ENCODE measurements around the gene SLC22A14.

The SLC22A14 gene

GRCh38 chr3:38335263-38335662 lies 53.2 kb downstream of the SLC22A14 start:
- TF ChIP-seq CTCF (IDR thresholded peaks at IDR 0.05; ENCODE audit: insufficient read depth, low read length) (no peak), SPI1 (IDR thresholded peaks at IDR 0.05; ENCODE audit: borderline replicate concordance, low read depth) (no peak), GABPA (IDR thresholded peaks at IDR 0.05; ENCODE audit: low read depth) (no peak), POLR2AphosphoS5 (IDR thresholded peaks at IDR 0.05; ENCODE audit: low read depth) (no peak), REST (IDR thresholded peaks at IDR 0.05; ENCODE audit: insufficient replicate concordance, low read depth) (no peak)
- no peak for DNase-seq (ENCODE audit: low read depth in 1 of 2, low spot score in 1 of 2)
- Histone ChIP-seq H3K27ac (replicated peaks) (no peak overlapping the region), H3K4me3 (replicated peaks; ENCODE audit: insufficient read depth, low read length) (no peak overlapping the region), H3K27me3 (ENCODE audit: insufficient read depth, poor library complexity, severe bottlenecking) (no peaks in the 10 kb centered on the region)

GRCh38 chr3:38337703-38338102 lies 55.6 kb downstream of the SLC22A14 start:
- Histone ChIP-seq H3K27me3 (ENCODE audit: insufficient read depth, poor library complexity, severe bottlenecking) (no peaks in the 10 kb centered on the region), H3K4me3 (replicated peaks; ENCODE audit: insufficient read depth, low read length) (no peak overlapping the region), H3K27ac (replicated peaks) (no peak overlapping the region)
- no peak for TF ChIP-seq GABPA (IDR thresholded peaks at IDR 0.05; ENCODE audit: low read depth)
- no peak for TF ChIP-seq REST (IDR thresholded peaks at IDR 0.05; ENCODE audit: insufficient replicate concordance, low read depth)
- TF ChIP-seq SPI1 (IDR thresholded peaks at IDR 0.05; ENCODE audit: borderline replicate concordance, low read depth), result no peak
- no peak for TF ChIP-seq POLR2AphosphoS5 (IDR thresholded peaks at IDR 0.05; ENCODE audit: low read depth)
- TF ChIP-seq CTCF (IDR thresholded peaks at IDR 0.05; ENCODE audit: insufficient read depth, low read length), result no peak
- no peak for DNase-seq (ENCODE audit: low read depth in 1 of 2, low spot score in 1 of 2)

- H3K27me3 ChIP-seq (ENCODE audit: insufficient read depth, poor library complexity, severe bottlenecking), result no peaks in the 10 kb centered on the region
- TF ChIP-seq GABPA (IDR thresholded peaks at IDR 0.05; ENCODE audit: low read depth) (no peak), CTCF (IDR thresholded peaks at IDR 0.05; ENCODE audit: insufficient read depth, low read length) (no peak)
- no peak overlapping the region for H3K27ac ChIP-seq (replicated peaks)
- H3K4me3 ChIP-seq (replicated peaks; ENCODE audit: insufficient read depth, low read length), result no peak overlapping the region
- DNase-seq (ENCODE audit: low read depth in 1 of 2, low spot score in 1 of 2), result peak in 1 of 2 experiments; percentile 15
Measured at GRCh38 chr3:38343797-38344594, 61.9 kb downstream of the SLC22A14 start.
